Calu3 (cell line): ENCODE data around the gene SIRPD. TPM values are rescaled to one million over a fixed set of nuclear protein-coding genes. Genes with fewer than 3 reads are reported as not detected.
"Not testable (repeated sequence)": the region's sequence is repeated elsewhere in the genome, so short reads cannot be mapped to it uniquely, and the experiment has no call there.

Source experiments
- BruUV-seq: library from RNA; stranded (reverse); fragments of 400-500 nt; replicated peaks from 2 replicates; lab custom pipeline; 2021; lab: Mats Ljungman, UMichigan
- CTCF ChIA-PET: fragments of 300-600 bp; sonication (Branson Sonifier 250); formaldehyde crosslinking; loops from one replicate; lab custom pipeline; 2022; ENCODE audit warnings: antibody characterized with exemption; lab: Charles Lee
- DNase-seq: peaks from one replicate; pipeline ENCODE4 v3.0.0; 2022
- H3K27ac Mint-ChIP-seq: one replicate; pipeline ENCODE4 v1.8.0; 2022; ENCODE audit warnings: mixed read lengths; ENCODE audit not compliant: unreplicated experiment
- H3K27me3 Mint-ChIP-seq: one replicate; pipeline ENCODE4 v1.8.0; 2022; ENCODE audit warnings: mixed read lengths; ENCODE audit not compliant: unreplicated experiment
- H3K36me3 Mint-ChIP-seq: one replicate; pipeline ENCODE4 v1.8.0; 2022; ENCODE audit warnings: mild to moderate bottlenecking, moderate library complexity, mixed read lengths; ENCODE audit not compliant: insufficient read depth, unreplicated experiment
- H3K4me1 Mint-ChIP-seq: one replicate; pipeline ENCODE4 v1.8.0; 2022; ENCODE audit warnings: mild to moderate bottlenecking, low read depth, mixed read lengths; ENCODE audit not compliant: unreplicated experiment
- H3K4me3 Mint-ChIP-seq: one replicate; pipeline ENCODE4 v1.8.0; 2022; ENCODE audit warnings: mild to moderate bottlenecking, low read depth, moderate library complexity, mixed read lengths; ENCODE audit not compliant: unreplicated experiment
- H3K9me3 Mint-ChIP-seq: one replicate; pipeline ENCODE4 v1.8.0; 2022; ENCODE audit warnings: low read depth, mixed read lengths; ENCODE audit not compliant: unreplicated experiment
- intact Hi-C: fragments of 100-400 bp; cut with micrococcal nuclease; formaldehyde crosslinking; loops from one replicate; pipeline ENCODE4 v1.10.0; 2022; ENCODE audit not compliant: unreplicated experiment
- total RNA-seq: library from RNA; stranded (reverse); gene quantifications from 2 replicates; pipeline ENCODE4 v1.2.3, GENCODE V29; 2022
- TF ChIP-seq, protein P1 (sequence below): fragments of 200-600 bp; IDR thresholded peaks from one replicate; pipeline ENCODE4 v1.8.0; 2022; ENCODE audit warnings: antibody characterized with exemption; ENCODE audit not compliant: unreplicated experiment

SIRPD gene
- total RNA-seq, 1 experiment from 2014 or later = not detected

DNA sequence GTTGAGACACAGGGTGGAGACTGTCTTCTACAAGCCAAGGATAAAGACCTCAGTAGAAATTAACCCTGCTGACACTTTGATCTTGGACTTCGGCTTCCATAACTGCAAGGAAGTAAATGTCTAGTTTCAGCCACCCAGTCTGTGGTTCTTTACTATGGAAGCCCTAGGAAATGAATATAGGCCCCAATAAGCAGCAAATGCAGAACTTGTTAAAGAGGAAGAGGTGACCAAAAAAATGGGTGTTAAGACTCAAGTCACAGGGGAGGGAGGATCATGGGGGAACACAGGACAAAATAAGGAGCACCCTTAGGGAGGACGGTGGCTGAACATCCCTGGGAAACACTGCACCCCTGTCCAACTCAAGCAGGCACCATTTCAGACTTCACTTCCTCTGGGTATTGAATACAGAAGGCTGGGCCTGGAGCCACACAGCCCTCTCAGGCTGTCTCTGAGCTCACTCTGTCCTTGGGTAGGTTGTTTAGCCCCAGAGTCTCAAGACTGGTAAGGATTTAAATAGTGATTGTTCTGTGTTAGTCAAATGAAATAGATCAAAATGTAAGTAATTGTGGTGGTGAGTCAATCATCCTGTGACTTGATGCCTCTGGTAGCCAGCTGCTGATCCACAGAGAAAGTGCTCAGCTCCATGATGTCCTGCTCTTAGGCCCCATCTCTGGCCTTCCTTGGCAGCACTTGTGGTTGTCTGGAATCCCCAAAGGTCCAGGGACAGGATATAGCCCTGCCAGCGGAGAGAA, 30.5 kb upstream of the SIRPD start:
- H3K27ac Mint-ChIP-seq = no peak overlapping the region
- intact Hi-C loops = no loop called here
- no peaks in the 10 kb centered on the region for H3K36me3 Mint-ChIP-seq
- BruUV-seq = no TSS peak
- CTCF ChIA-PET = no interaction called here
- H3K9me3 Mint-ChIP-seq = no peaks in the 10 kb centered on the region
- no peak overlapping the region for H3K4me3 Mint-ChIP-seq
- TF ChIP-seq, protein P1, sequence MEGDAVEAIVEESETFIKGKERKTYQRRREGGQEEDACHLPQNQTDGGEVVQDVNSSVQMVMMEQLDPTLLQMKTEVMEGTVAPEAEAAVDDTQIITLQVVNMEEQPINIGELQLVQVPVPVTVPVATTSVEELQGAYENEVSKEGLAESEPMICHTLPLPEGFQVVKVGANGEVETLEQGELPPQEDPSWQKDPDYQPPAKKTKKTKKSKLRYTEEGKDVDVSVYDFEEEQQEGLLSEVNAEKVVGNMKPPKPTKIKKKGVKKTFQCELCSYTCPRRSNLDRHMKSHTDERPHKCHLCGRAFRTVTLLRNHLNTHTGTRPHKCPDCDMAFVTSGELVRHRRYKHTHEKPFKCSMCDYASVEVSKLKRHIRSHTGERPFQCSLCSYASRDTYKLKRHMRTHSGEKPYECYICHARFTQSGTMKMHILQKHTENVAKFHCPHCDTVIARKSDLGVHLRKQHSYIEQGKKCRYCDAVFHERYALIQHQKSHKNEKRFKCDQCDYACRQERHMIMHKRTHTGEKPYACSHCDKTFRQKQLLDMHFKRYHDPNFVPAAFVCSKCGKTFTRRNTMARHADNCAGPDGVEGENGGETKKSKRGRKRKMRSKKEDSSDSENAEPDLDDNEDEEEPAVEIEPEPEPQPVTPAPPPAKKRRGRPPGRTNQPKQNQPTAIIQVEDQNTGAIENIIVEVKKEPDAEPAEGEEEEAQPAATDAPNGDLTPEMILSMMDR = no peak
- no peak for DNase-seq
- H3K27me3 Mint-ChIP-seq = no peaks in the 10 kb centered on the region
- no peaks in the 10 kb centered on the region for H3K4me1 Mint-ChIP-seq

DNA sequence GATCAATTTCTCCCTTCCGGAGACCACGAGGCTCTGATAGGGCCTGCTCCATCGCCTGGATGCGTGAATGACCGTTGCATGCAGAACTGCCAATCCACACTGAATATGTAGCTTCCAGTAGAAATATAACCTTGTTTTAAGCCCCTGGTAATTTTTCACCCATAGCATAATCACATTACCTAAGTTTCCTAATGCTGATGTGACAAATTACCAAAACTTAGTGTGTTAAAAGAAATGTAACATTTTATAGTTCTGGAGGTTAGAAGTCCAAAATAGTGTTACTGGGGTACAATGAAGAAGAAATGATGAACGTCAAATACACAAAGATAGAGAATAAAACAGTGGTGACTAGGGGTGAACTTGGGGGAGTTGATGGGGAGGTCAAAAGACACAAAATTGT, 22.0 kb upstream of the SIRPD start:
- H3K36me3 Mint-ChIP-seq = no peaks in the 10 kb centered on the region
- CTCF ChIA-PET = no interaction called here
- no peak overlapping the region for H3K27ac Mint-ChIP-seq
- intact Hi-C loops = no loop called here
- no TSS peak for BruUV-seq
- no peak overlapping the region for H3K4me3 Mint-ChIP-seq
- no peaks in the 10 kb centered on the region for H3K9me3 Mint-ChIP-seq
- TF ChIP-seq, protein P1 = no peak
- H3K4me1 Mint-ChIP-seq = no peaks in the 10 kb centered on the region
- H3K27me3 Mint-ChIP-seq = no peaks in the 10 kb centered on the region
- no peak for DNase-seq

DNA sequence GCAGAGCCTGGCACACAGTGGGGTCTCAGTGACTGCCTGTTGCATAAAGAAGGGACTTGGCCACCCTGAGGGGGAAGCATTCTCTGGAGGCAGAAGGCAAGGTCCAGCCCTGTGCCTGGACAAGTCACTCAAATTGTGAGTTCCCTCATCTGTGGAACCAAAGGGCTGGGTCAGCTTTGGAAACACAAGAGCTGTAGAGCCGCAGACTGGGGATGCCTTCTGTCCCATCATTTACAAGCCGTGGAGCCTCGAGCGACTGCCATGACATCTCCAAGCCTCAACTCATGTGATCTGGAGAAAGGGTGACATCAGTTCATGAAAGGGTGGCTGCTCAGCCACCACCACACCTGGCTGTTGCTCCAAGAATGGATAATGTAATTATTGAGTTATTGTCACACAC, 20.4 kb upstream of the SIRPD start:
- Mint-ChIP-seq H3K4me3 (no peak overlapping the region), H3K9me3 (no peaks in the 10 kb centered on the region), H3K36me3 (no peaks in the 10 kb centered on the region), H3K27me3 (no peaks in the 10 kb centered on the region), H3K27ac (no peak overlapping the region), H3K4me1 (no peaks in the 10 kb centered on the region)
- no peak for DNase-seq
- BruUV-seq = no TSS peak
- CTCF ChIA-PET = no interaction called here
- TF ChIP-seq, protein P1 = no peak
- intact Hi-C loops = no loop called here

DNA sequence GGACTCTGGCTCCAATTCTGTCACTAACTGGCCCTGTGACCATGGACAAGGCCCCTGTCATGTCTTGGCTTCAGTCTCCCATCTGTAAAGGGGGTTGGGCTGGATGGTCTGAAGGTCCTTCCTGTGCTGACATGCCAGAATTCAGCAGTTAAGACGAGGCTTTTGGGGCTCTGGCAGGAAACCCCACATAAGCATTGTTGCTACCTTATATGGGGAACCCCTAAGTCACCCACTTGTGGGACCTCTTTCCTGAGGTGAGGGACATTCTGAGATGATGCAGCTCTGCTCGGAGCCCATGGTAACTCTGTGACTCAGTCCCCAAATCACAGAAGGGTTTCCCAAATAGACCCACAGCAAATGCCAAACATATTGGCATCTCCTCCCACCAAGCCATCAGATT, 19.8 kb upstream of the SIRPD start:
- intact Hi-C loops, H3K27ac Mint-ChIP-seq, H3K27me3 Mint-ChIP-seq, H3K36me3 Mint-ChIP-seq, H3K4me3 Mint-ChIP-seq, BruUV-seq, CTCF ChIA-PET, DNase-seq, H3K4me1 Mint-ChIP-seq, H3K9me3 Mint-ChIP-seq: not testable (repeated sequence)

DNA sequence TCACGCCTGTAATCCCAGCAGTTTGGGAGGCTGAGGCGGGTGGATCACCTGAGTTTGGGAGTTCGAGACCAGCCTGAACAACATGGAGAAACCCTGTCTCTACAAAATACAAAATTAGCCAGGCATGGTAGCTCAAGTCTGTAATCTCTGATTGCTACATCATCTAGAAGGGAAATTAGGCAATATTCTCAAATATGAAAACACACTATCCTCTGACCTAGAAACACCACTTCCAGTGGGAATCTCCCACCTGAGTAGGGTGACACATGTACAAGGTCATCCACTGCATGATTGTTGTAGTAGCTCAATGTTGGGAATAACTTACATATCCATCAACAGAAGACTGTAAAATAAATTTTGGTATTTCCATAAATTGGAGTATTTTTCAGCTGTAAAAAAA, 19.1 kb upstream of the SIRPD start:
- no peak overlapping the region for H3K27ac Mint-ChIP-seq
- intact Hi-C loops = no loop called here
- TF ChIP-seq, protein P1 = no peak
- no peaks in the 10 kb centered on the region for H3K9me3 Mint-ChIP-seq
- no TSS peak for BruUV-seq
- no peaks in the 10 kb centered on the region for H3K4me1 Mint-ChIP-seq
- H3K36me3 Mint-ChIP-seq = no peaks in the 10 kb centered on the region
- CTCF ChIA-PET = no interaction called here
- H3K27me3 Mint-ChIP-seq = no peaks in the 10 kb centered on the region
- no peak for DNase-seq
- H3K4me3 Mint-ChIP-seq = no peak overlapping the region

DNA sequence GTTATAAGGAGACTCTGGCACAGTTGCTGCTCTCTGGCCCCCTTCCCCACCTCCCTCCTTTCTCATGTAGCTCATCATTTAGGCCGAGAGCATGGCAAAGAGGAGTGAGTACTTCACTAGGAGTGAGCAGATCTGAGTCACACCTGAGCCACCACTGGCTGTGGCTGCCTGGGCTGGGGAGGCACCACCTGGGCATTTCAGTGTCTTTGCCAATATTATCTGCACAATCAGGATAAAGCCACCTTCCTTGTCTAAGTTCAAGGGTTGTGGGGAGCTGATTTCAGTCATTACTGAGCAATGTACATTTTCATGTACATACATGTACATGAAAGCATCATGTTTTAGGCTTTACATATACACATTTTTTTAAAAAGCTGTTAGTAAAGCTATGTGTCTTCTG, 18.5 kb upstream of the SIRPD start:
- CTCF ChIA-PET, DNase-seq, H3K36me3 Mint-ChIP-seq, H3K27me3 Mint-ChIP-seq, H3K9me3 Mint-ChIP-seq, intact Hi-C loops, H3K4me1 Mint-ChIP-seq, H3K4me3 Mint-ChIP-seq, BruUV-seq, H3K27ac Mint-ChIP-seq: not testable (repeated sequence)

DNA sequence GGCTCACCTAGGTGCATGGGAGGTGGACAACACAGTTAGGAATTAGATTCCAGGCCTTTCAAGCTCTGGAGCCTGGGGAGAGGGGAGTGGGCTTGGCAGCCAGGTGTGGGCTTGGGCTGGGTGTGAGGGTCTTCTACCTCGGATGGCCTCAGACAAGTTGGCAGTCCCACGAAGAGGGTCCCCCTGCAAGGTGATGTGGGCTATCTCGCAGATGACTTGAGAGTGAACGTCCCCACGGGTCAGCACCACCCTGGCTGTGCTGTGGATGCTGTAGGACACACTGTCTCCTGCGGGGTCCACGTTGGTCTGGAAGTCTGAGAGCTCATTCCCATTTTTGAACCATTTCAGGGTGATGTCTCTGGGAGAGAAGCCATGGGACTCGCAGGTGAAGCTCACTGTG, 14.1 kb upstream of the SIRPD start:
- H3K27me3 Mint-ChIP-seq, H3K4me3 Mint-ChIP-seq, intact Hi-C loops, H3K9me3 Mint-ChIP-seq, BruUV-seq, CTCF ChIA-PET, H3K27ac Mint-ChIP-seq, H3K36me3 Mint-ChIP-seq, DNase-seq: not testable (repeated sequence)
- H3K4me1 Mint-ChIP-seq = peaks cover 31% of the 10 kb centered on the region
